ENCODE data around the gene INPP4A.

The INPP4A gene

DNA sequence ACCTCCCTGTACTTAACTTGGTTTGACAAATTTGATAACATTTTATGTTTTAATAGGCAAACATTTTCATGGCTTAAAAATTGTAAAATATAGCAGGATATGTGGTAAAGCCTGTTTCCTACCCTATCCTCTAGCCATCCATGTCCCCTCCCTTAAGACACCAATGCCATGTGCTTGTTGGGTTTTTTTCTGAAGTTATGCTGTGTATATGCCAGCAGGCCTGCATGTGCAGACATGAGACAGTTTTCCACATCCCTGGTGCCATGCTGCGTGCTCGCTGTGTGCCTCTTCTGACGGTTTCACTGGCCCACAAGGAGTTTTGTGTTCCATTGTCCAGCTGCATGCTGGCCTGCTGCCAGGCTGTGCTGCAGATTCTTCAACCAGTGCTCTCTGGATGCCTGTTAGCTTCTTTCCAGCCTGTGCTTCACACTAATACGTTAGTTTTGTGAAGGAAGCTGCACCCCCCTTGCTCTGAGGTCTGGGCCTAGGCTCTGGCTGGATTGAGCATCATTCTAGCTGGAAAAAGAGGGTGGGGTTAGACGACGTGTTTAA lies 16.9 kb downstream of the INPP4A start:
- ATAC-seq = no peak
- TF ChIP-seq ARNTL (CRISPR knock-in tag; IDR thresholded peaks at IDR 0.05; ENCODE audit: borderline replicate concordance, low read depth) = no peak
- TF ChIP-seq OSR1 (CRISPR knock-in tag; IDR thresholded peaks at IDR 0.05) = no peak
- TF ChIP-seq RARB (CRISPR knock-in tag; IDR thresholded peaks at IDR 0.05) = no peak
- TF ChIP-seq TCF4 (CRISPR knock-in tag; IDR thresholded peaks at IDR 0.05; ENCODE audit: borderline replicate concordance) = no peak
- TF ChIP-seq SNAI2 (CRISPR knock-in tag; IDR thresholded peaks at IDR 0.05) = no peak
- TF ChIP-seq, protein P1, sequence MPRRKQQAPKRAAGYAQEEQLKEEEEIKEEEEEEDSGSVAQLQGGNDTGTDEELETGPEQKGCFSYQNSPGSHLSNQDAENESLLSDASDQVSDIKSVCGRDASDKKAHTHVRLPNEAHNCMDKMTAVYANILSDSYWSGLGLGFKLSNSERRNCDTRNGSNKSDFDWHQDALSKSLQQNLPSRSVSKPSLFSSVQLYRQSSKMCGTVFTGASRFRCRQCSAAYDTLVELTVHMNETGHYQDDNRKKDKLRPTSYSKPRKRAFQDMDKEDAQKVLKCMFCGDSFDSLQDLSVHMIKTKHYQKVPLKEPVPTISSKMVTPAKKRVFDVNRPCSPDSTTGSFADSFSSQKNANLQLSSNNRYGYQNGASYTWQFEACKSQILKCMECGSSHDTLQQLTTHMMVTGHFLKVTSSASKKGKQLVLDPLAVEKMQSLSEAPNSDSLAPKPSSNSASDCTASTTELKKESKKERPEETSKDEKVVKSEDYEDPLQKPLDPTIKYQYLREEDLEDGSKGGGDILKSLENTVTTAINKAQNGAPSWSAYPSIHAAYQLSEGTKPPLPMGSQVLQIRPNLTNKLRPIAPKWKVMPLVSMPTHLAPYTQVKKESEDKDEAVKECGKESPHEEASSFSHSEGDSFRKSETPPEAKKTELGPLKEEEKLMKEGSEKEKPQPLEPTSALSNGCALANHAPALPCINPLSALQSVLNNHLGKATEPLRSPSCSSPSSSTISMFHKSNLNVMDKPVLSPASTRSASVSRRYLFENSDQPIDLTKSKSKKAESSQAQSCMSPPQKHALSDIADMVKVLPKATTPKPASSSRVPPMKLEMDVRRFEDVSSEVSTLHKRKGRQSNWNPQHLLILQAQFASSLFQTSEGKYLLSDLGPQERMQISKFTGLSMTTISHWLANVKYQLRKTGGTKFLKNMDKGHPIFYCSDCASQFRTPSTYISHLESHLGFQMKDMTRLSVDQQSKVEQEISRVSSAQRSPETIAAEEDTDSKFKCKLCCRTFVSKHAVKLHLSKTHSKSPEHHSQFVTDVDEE (CRISPR knock-in tag; IDR thresholded peaks at IDR 0.05) = no peak
- TF ChIP-seq GLIS3 (CRISPR knock-in tag; IDR thresholded peaks at IDR 0.05) = no peak
- no peak for TF ChIP-seq PPARA (CRISPR knock-in tag; IDR thresholded peaks at IDR 0.05; ENCODE audit: borderline replicate concordance)
- TF ChIP-seq ZFP3 (CRISPR knock-in tag; IDR thresholded peaks at IDR 0.05) = no peak
- TF ChIP-seq CSDC2 (CRISPR knock-in tag; IDR thresholded peaks at IDR 0.05) = no peak
- no peak for TF ChIP-seq POU6F1 (CRISPR knock-in tag; IDR thresholded peaks at IDR 0.05; ENCODE audit: borderline replicate concordance, low read depth)
- no peak for TF ChIP-seq BACH2 (CRISPR knock-in tag; IDR thresholded peaks at IDR 0.05; ENCODE audit: borderline replicate concordance)
- TF ChIP-seq, protein P2, sequence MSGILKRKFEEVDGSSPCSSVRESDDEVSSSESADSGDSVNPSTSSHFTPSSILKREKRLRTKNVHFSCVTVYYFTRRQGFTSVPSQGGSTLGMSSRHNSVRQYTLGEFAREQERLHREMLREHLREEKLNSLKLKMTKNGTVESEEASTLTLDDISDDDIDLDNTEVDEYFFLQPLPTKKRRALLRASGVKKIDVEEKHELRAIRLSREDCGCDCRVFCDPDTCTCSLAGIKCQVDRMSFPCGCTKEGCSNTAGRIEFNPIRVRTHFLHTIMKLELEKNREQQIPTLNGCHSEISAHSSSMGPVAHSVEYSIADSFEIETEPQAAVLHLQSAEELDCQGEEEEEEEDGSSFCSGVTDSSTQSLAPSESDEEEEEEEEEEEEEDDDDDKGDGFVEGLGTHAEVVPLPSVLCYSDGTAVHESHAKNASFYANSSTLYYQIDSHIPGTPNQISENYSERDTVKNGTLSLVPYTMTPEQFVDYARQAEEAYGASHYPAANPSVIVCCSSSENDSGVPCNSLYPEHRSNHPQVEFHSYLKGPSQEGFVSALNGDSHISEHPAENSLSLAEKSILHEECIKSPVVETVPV (CRISPR knock-in tag; IDR thresholded peaks at IDR 0.05) = no peak
- TF ChIP-seq ESRRG (CRISPR knock-in tag; IDR thresholded peaks at IDR 0.05) = no peak

GRCh38 chr2:98463081-98463481 lies 18.4 kb downstream of the INPP4A start:
- TF ChIP-seq GLIS3 (CRISPR knock-in tag; IDR thresholded peaks at IDR 0.05) (no peak), CSDC2 (CRISPR knock-in tag; IDR thresholded peaks at IDR 0.05) (no peak), ZNF8 (CRISPR knock-in tag; IDR thresholded peaks at IDR 0.05) (no peak), ESRRG (CRISPR knock-in tag; IDR thresholded peaks at IDR 0.05) (no peak), TOX (CRISPR knock-in tag; IDR thresholded peaks at IDR 0.05; ENCODE audit: borderline replicate concordance) (no peak), ZFP30 (CRISPR knock-in tag; IDR thresholded peaks at IDR 0.05) (no peak), ISL1 (CRISPR knock-in tag; IDR thresholded peaks at IDR 0.05) (no peak), ZC3H10 (CRISPR knock-in tag; IDR thresholded peaks at IDR 0.05) (no peak), POU6F1 (CRISPR knock-in tag; IDR thresholded peaks at IDR 0.05; ENCODE audit: borderline replicate concordance, low read depth) (no peak)
- TF ChIP-seq, protein P1 (CRISPR knock-in tag; IDR thresholded peaks at IDR 0.05) = no peak
- ATAC-seq = no peak

- ATAC-seq = no peak
- no peak for TF ChIP-seq PPARA (CRISPR knock-in tag; IDR thresholded peaks at IDR 0.05; ENCODE audit: borderline replicate concordance)
- TF ChIP-seq TOX (CRISPR knock-in tag; IDR thresholded peaks at IDR 0.05; ENCODE audit: borderline replicate concordance) = no peak
- TF ChIP-seq ZFP30 (CRISPR knock-in tag; IDR thresholded peaks at IDR 0.05) = no peak
- no peak for TF ChIP-seq ZNF70 (CRISPR knock-in tag; IDR thresholded peaks at IDR 0.05)
- no peak for TF ChIP-seq ZNF8 (CRISPR knock-in tag; IDR thresholded peaks at IDR 0.05)
- TF ChIP-seq RARB (CRISPR knock-in tag; IDR thresholded peaks at IDR 0.05) = no peak
- TF ChIP-seq GLIS3 (CRISPR knock-in tag; IDR thresholded peaks at IDR 0.05) = no peak
- TF ChIP-seq, protein P1 (CRISPR knock-in tag; IDR thresholded peaks at IDR 0.05) = no peak
- no peak for TF ChIP-seq ARNTL (CRISPR knock-in tag; IDR thresholded peaks at IDR 0.05; ENCODE audit: borderline replicate concordance, low read depth)
- no peak for TF ChIP-seq TCF4 (CRISPR knock-in tag; IDR thresholded peaks at IDR 0.05; ENCODE audit: borderline replicate concordance)
- TF ChIP-seq CSDC2 (CRISPR knock-in tag; IDR thresholded peaks at IDR 0.05) = no peak
- no peak for TF ChIP-seq OSR1 (CRISPR knock-in tag; IDR thresholded peaks at IDR 0.05)
- TF ChIP-seq, protein P2 (CRISPR knock-in tag; IDR thresholded peaks at IDR 0.05) = no peak
These were observed 18.9 kb downstream of the INPP4A start for GRCh38 chr2:98463551-98463971.

Data from SK-N-SH treated with all-trans-retinoic acid at 6 μM for 48 hours (cell line).